Astrocyte (in vitro differentiated cells and primary cell): ENCODE results near the gene ANKRD39.

ENCODE experiments used
- CTCF ChIP-seq: IDR thresholded peaks from 2 replicates; pipeline ENCODE4 v1.5.1; 2011; ENCODE audit warnings: low read depth, mild to moderate bottlenecking, inconsistent platforms, low read length, moderate library complexity; ENCODE audit not compliant: insufficient read depth
- EZH2 ChIP-seq: IDR thresholded peaks from 2 replicates; pipeline ENCODE4 v1.6.1; 2012; ENCODE audit warnings: mild to moderate bottlenecking, low read length, inconsistent platforms; ENCODE audit not compliant: insufficient read depth

GRCh38 chr2:96870626-96871255 lies 12.9 kb upstream of the ANKRD39 start:
- TF ChIP-seq CTCF (no peak), EZH2 (no peak)
